Lower leg skin (tissue), 4 donors: ENCODE data around the gene TRPM3. TPM values are rescaled to one million over a fixed set of nuclear protein-coding genes. Genes with fewer than 3 reads are reported as not detected.

Experiments used
- DNase-seq, 2 donors: peaks; one replicate each; pipeline ENCODE4 v3.0.0-alpha.2; 2019; ENCODE audit warnings: low spot score in 2 of 2
- H3K4me3 ChIP-seq: fragments of 200-600 bp; sonication (generic); 2 replicates; pipeline ENCODE4 v1.5.1; 2017; ENCODE audit warnings: mild to moderate bottlenecking, low read depth; ENCODE audit not compliant: poor library complexity, severe bottlenecking
- CTCF ChIP-seq, 3 donors: fragments of 450-650 bp; IDR thresholded peaks; one replicate each; pipeline ENCODE4 v1.5.1; 2016; ENCODE audit warnings: antibody characterized with exemption in 3 of 3, mild to moderate bottlenecking in 3 of 3, moderate library complexity in 2 of 3
- POLR2A ChIP-seq, 2 donors: fragments of 450-650 bp; IDR thresholded peaks; one replicate each; pipeline ENCODE4 v1.6.1; 2016 to 2017; ENCODE audit warnings: antibody characterized with exemption in 2 of 2, mild to moderate bottlenecking in 1 of 2, moderate library complexity in 1 of 2
- WGBS, 2 donors: methylation state at CpG; one replicate each; pipeline ENCODE4 v1.1.5; 2018; 5-methylcytosine and 5-hydroxymethylcytosine counted together
- intact Hi-C: fragments of 100-400 bp; cut with DNase I; formaldehyde crosslinking; loops from one replicate; pipeline ENCODE4 v1.15.0; 2023; ENCODE audit warnings: low total_unique reads
- total RNA-seq, 4 donors: library from RNA; depleted of rRNA; stranded (reverse); fragments of >200 nt; gene quantifications; one replicate each; pipeline ENCODE4 v1.1.0, GENCODE V29; 2016

TRPM3 gene
- total RNA-seq, 4 donors from 2014 or later: 0.10 to 0.29 TPM; not detected in 2

- intact Hi-C loops: no loop called here
- whole genome bisulfite sequencing, 2 donors: 55 to 67% methylated on average over 4 of the region's 4 CpGs
- H3K4me3 ChIP-seq: no peak overlapping the region
- DNase-seq: no peak
- TF ChIP-seq CTCF (IDR thresholded peaks at IDR 0.05): no peak
- TF ChIP-seq POLR2A (IDR thresholded peaks at IDR 0.05): no peak
Observed at GRCh38 chr9:70504834-70505233, 616.6 kb downstream of the TRPM3 start.

- intact Hi-C loops: no loop called here
Observed at GRCh38 chr9:70502690-70503089, 618.7 kb downstream of the TRPM3 start.

GRCh38 chr9:70500793-70501192, 620.6 kb downstream of the TRPM3 start:
- no peak for DNase-seq
- TF ChIP-seq POLR2A (IDR thresholded peaks at IDR 0.05) (no peak), CTCF (IDR thresholded peaks at IDR 0.05) (no peak)
- intact Hi-C loops: no loop called here
- WGBS, 2 donors: 83 to 85% methylated on average over 1 of the region's 1 CpG
- no peak overlapping the region for H3K4me3 ChIP-seq

More at GRCh38 chr9:70502690-70503089, 618.7 kb downstream of the TRPM3 start:
- no peak overlapping the region for H3K4me3 ChIP-seq
- TF ChIP-seq CTCF (IDR thresholded peaks at IDR 0.05) (no peak), POLR2A (IDR thresholded peaks at IDR 0.05) (no peak)
- WGBS, 2 donors: 42 to 63% methylated on average over 1 of the region's 1 CpG
- no peak for DNase-seq

- intact Hi-C loops: loop anchor here (10.0 kb wide), 1 partner anchor 45 kb away; no protein-coding TSS in a partner anchor
- 83 to 86% methylated on average over 1 of the region's 1 CpG for WGBS, 2 donors
- H3K4me3 ChIP-seq: no peak overlapping the region
- DNase-seq: no peak
- TF ChIP-seq POLR2A (IDR thresholded peaks at IDR 0.05) (no peak), CTCF (IDR thresholded peaks at IDR 0.05) (no peak)
Observed at GRCh38 chr9:70499621-70500020, 621.8 kb downstream of the TRPM3 start.

GRCh38 chr9:70498866-70499265, 622.6 kb downstream of the TRPM3 start:
- WGBS, 2 donors: 95 to 100% methylated on average over 3 of the region's 3 CpGs

More at GRCh38 chr9:70498866-70499265, 622.6 kb downstream of the TRPM3 start:
- H3K4me3 ChIP-seq: no peak overlapping the region
- TF ChIP-seq CTCF (IDR thresholded peaks at IDR 0.05) (no peak), POLR2A (IDR thresholded peaks at IDR 0.05) (no peak)
- intact Hi-C loops: loop anchor here (10.0 kb wide), 1 partner anchor 46 kb away; no protein-coding TSS in a partner anchor
- DNase-seq: no peak
